NCI-H2029 (cell line): ENCODE measurements around the gene TYW5.
A peak's percentile ranks its signal among the peaks of the same experiment; 100 is the strongest.

Source experiments
- DNase-seq: peaks from one replicate; lab custom pipeline; 2025; lab: John Stamatoyannopoulos, UW

TYW5 gene, protein sequence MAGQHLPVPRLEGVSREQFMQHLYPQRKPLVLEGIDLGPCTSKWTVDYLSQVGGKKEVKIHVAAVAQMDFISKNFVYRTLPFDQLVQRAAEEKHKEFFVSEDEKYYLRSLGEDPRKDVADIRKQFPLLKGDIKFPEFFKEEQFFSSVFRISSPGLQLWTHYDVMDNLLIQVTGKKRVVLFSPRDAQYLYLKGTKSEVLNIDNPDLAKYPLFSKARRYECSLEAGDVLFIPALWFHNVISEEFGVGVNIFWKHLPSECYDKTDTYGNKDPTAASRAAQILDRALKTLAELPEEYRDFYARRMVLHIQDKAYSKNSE

DNA sequence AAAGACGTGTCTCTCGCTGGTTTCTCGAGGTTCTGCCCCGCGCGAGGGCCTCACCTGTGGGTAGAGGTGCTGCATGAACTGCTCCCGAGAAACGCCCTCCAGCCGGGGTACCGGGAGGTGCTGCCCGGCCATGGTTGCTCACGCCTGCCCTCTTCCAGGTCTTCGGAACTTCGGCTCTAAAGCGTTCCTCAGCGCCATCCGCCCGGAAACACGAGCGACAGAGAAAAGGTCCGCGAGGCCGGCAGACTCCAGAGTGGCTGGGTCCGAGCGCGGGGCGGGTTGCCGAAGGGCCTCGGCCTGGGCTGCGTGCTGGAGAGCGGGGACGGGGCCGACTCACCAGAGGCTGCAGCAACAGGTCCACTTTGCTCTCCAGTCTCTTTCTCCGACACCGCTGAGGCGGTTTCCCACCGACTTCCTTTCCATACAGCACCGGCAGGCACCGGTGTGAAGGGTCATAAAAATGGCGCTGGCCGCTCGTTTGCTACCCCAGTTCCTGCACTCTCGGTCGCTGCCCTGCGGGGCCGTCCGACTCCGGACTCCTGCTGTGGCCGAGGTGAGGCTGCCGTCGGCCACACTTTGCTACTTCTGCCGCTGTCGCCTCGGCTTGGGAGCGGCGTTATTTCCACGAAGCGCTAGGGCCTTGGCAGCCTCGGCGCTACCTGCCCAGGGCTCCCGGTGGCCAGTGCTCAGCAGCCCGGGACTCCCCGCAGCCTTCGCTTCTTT, at the start of gene TYW5, which contains the start of gene MAIP1:
Gene TYW5, minus strand, starts transcription at position 153 of the 723 bp plus-strand sequence. Its CDS starts 21 bp downstream, at position 132.
Gene MAIP1, plus strand, starts transcription at position 244 of the 723 bp plus-strand sequence. Its CDS starts 217 bp downstream, at position 461.
- DNase-seq = peak; percentile 80

DNA sequence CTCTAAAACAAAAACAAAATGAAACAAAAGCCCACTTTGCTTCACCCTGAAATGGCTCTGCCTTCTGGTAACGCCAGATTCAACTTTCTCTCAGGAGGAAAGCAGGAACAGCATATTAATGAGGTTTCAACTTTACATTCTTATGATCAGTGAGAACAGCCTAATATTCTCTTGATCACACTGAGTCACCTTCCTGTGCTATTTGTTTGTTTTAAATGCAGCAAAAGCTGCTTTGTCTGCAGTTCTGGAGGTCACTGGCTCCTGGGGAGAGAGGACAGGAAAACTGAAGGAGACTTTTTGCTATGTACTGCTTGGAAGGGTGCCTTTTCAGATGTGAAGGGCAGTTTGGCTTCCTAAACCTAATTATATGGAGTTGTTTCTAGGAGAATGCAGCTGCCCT, 48.2 kb upstream of the TYW5 start:
- DNase-seq = no peak

DNA sequence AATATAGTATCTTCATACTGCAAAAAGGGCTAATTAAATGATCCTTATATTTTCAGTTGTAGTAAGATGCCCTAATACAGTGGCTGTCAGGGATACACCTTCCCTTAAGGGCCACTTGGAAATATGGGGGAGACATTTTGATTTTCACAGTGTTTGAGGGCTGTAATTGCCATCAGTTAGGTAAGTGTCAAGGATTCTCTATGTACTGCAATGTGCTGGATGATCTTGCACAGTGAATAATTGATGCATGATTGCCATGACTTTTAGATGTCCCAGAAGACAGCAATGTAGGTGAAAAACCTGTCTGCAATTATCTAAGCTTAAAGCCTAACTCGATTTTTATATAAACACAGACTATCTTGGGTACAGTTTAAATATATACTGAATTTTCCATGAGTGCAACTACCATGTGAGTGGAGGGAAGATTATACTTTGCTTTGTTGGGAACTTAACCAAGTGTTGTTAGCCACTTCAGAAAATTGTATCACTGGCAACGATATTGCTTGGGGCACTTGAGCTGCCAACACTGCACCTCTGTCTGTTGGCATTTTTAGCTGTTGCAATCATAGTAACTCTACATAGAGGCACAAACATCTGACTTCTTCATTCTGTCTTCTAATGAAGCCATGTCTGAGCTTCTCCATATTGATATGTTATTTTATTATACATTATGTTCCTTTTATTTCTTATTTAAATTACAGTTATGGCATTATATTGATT, 45.3 kb upstream of the TYW5 start:
- no peak for DNase-seq

DNA sequence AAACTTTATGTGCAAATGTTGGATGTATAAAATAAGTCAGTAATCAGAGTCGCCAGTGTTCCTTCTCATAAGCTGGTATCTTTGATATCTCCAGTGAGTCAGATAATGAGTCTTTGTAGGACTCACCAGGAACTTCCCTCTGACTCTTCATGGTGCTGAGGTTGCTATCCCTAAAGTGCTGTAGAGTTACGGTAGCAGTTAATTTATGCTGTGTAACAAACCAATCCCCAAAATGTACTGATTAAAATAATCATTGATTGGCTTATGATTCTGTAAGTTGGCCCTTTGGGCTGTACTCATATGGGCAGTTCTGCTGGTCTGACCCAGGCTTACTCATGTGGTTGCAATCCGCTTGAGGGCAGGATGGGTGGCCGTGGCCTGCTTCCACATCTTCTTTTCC, 43.9 kb upstream of the TYW5 start:
- no peak for DNase-seq

DNA sequence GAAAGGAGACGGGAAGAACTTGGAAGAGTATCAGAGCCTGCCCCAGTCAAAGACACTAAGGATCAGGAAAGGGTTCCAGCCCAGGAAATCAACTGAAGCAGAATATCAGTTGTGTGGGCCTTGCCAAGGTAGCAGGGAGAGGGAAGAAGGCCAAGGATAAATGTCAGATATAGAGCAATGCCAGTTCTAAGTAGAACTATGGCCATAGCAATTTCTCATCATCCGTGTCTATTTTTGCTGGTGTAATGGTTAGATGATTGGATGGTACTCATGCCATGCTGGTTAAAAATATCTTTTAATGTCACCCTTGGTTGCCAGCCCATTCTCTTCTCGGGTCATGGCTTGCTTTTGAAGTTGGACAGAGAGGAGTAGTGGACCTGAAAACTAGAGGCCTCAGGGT, 42.0 kb upstream of the TYW5 start:
- no peak for DNase-seq

DNA sequence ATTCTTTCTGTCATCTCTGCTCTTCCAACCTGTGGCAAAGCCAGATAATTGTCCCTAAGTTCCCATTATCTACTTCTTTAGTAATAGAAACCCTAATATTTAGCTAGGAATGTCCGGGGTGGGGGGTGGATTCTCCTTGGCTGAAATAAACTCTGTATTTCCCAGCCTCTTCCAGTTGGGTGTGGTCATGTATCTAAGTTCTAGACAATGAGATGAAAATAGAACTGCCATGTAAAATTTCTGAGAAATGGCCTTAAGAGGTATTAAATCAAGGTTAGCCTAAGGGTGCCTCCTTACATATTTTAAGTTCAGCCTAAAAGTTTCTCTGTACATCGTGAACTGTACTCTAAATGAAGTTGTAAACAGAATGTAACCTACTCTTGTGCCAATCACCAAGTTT, 39.6 kb upstream of the TYW5 start:
- DNase-seq = no peak

DNA sequence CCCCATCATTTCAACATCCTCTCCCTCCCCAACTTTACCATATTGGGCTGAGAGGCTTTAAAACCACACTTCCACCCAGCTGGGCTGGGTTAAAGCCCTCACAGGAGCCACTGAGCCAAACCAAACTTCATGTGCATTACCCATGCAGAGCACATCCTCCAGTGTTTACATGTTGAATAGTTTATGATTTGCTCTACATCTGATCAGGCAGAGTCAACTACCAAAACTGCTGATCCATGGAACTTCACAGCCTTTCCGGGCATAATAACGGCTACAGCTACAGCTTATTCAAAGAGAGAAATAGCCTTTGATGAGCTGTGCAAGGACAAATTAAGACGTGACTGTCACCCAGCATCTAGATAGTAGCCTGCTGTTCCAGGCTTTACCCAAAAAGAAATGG, 39.1 kb upstream of the TYW5 start:
- no peak for DNase-seq

DNA sequence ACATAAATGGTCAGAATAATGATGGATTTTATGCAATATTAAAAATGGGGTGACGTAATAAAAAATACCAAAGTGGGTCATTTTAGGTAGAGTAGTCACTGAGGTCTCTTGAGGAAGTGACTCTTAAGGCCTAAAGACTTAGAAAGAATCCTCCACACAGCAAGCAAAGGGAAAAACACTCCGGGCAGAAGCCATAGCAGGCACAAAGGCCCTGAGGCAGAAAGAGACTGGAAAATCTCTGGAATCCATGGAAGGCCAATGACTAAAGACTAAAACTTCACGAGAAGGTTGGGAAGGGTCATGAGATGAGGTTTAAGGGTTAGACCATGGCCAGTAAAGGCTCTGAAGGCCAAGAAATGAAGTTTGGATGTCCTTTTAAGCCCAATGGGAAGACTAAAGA, 37.0 kb upstream of the TYW5 start:
- DNase-seq = no peak

DNA sequence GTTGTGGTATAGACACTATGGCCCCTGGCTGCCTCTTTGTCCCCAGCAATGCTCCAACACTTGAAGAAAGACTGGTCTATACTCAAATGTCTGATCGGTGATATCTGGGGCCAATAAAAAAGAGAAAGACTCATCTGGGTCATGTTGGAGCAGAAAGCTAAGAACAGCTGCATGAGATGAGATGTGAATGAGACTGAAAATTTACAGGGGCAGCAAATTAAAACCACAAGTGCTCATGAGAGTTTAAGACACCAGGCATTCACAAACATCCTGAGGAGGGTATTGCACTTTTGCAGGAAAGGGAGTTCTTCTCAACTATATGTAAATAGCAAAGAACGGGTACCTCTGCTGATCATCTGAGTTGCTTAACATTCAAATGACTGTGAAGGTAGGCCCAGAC, 36.4 kb upstream of the TYW5 start:
- no peak for DNase-seq

DNA sequence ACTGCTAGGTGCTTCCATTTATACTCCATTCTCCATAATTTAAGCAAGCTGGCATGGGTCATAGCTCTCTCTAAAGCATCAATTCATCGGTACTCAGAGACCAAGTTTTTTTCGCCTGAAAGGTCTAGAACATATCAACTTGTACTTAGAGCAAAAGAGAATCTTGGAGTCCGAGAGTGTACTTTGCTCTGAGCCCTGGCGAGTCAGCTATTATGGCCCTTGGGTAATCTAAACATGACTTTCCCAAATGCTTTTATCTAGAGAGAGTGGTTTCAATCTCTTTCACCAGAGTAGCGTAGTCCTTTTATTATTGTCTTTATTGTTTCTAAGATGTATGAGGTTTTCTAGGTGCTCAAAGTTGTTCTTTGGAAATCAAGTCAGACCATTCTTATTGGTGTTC, 34.5 kb upstream of the TYW5 start:
- DNase-seq = no peak

DNA sequence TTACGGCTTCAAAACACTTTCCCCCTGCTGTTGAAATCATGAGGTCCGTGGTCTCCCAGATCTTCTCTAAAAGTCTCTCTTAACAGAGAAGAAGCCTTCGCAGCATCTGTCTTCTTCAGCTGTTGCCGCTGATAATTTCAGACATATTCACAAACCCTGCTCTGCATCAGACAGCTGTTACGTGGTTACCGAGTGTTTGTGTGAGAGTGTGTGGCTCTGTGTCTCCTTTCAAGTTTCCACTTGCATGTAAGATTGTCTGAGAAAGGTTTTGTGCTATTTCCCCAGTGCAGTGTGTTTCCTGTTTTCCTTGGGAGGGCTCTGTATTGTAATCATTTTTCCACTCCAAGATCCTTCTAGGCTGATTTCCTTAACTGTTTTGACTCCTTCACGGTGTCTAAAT, 32.9 kb upstream of the TYW5 start:
- DNase-seq = no peak

DNA sequence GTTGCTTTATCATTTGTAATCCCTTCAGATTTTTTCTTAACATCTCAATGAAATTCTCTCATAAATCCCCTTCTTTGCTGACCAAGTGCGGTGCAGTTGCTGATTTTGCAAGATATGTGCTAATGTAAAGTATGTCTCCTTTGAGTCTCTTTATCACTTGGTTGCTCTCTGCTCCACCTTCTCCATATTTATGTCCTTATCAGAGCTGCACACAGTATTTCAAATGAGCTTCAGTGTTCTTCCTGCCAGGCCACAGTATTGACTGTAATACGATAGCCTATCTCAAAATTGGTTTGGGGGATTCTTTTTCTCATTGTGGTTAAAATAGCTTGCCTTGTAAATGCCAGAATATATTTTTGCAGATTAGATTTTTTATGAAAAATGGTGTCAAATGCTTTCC, 32.3 kb upstream of the TYW5 start:
- no peak for DNase-seq

DNA sequence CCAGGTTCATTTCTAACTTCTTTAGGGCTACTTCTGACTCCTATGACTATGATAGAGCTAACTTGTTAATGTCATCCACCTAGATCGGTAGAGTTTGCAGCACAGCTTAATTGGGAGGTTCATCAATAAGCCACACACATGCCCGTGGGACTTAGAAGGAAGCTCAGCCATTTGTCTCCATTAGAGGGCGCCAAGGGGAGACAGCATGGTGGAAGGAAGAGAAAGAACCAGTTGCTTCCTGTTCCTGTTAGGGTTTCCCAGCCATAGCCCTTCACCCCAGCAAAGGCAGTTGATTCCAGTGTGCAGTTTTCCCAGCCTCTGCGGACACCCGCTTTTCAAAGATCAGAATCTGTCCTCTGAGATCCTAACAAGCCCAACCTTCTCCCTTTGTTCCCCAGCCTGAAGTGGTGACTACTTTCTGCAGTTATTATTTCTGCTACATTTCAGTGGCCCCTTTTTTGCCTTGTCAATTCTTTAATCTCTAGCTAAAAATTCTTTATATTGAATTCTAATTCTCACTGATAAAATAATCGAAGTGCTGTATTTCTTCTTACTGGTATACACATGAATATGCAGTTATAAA, 30.4 kb upstream of the TYW5 start:
- DNase-seq = no peak

DNA sequence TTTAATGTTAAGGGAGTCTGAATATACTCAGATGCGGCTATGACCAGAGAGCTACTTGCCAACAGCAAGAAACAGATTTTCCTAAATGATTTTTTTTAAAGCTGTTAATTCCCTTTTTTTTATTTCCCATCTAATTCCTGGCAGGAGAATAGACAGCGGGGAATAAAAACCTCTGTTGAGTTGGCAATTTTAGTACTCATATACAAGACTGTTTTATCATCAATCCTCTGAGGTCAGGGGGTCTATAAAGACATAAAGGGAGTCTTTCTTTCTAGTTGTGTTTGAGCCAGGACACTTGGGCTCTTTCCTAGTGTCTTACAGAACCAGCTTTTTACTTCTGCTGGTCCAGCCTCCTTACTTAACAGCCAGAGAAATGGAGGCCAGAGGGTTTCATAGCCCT, 29.5 kb upstream of the TYW5 start:
- no peak for DNase-seq

DNA sequence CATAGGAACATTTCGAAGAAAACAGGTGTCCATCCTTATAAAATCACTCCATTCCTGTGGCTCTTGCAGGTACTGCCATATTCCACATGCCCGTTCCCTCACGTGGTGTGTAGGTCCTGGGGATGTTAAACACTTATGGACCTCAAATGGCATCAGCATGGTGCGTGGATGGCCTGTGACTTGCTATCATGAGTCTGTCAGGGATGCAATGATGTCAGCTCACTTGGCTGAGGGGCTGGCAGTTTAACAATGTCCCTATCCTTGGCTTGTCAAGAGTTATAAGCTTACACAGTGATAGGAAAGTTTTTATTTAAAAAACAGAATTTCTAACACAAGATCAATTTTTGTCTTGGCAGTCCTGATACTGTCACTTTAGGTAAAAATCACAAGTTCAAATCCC, 28.9 kb upstream of the TYW5 start:
- DNase-seq = no peak

DNA sequence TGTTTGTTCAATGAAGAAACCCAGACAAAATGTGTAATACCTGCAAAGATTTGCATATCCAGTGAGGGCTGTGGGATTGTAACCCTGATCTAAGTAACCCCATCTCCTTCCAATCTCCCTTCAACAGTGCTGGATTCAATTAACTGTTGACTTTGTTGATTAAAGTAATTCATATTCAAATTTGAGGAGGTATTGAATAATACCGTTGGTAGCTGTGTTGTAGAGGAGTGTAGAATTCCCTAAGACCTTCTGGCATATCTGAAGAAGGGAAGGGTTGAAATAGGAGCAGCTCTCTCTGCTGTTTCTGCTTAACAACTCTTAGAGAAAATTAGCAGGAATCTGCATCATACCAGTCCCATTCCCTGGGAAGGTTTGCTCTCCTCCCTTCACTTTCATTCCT, 28.2 kb upstream of the TYW5 start:
- DNase-seq = no peak

DNA sequence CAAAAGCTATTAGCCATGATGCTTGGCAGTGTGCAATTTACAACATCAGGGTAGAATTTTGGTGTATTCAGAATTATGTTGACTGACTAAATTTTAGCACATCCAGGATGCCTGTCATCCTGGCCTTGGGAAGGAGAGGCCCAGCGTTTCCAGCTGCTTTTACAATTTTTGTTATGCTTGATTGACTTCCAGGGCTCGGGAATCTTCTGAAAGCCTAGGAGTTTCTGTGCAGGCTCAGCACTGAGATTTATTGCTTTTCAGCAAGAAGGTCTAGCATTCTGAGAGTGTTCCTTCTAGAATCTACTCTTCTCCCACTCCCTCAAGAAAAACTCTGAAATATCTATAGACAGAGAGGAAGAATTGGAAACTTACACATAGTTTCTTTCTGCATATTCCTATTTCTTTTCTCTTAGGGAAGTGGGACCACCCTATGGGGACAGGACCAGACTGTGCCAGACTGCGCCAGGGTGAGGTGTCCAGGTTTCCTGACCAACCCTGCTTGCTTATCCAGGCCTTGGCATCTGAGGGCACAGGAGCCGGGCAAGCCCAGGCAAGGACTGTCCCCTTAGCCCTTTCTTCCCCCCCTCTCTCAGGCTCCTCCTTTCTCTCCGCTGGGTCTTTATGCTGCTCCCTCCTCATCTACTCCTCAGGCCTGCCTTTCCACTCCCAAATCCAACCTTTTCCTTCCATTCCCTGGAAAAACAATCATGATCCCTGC, 27.0 kb upstream of the TYW5 start:
- no peak for DNase-seq

DNA sequence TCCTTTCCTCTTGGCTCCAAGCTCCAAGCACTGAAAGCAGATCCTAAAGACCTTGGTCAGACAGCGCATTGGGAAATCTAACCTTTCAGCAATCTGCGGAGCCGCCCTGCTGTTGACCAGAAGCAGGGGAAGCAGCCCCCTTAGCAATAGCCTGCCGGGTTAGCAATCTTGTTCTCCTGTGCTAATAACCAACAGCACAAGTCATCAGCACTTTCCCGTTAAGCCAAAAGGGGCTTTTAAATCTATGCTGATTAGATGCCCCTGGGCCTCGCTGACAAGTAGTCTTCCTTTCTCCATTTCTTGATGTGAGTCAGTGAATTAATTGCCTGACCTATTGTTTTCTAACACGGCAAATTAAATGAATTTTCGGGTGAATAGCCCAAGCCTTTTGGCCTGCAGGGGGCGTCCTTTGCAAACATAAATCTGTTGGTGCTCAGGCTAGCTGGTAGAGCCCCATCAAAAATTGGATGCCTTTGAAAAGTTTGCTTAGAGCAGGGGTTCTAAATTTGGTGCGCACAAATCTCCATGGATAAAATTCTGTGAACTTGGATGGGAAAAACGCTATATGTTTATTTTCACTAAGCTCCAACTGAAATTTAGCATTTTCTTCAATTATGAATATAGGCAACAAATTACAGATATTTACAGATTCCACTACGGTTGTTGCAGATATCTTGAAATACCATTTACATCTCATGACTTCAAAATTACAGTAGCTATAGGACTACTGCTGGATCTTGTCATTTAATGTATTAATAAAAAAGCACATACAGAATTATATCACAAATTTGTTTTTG, 24.7 kb upstream of the TYW5 start:
- peak; percentile 15 for DNase-seq

DNA sequence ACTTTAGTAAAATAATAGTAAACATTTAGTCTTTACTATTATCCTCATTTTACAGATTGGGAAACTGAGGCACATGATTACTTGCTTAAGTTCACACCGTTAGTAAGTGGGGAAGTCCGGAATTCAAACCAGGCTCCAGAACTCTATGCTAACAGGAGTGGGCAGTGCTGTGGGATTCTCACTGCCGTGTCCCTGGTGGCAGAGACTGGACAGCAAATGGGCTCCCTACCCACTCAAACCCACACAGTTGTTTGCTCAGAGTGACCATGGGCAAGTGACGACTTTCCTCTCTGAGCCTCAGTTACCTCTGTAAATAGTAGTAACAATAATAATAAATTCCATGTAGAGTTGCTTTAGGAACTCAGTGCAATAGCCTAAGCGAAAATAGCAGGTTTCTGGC, 24.1 kb upstream of the TYW5 start:
- no peak for DNase-seq

DNA sequence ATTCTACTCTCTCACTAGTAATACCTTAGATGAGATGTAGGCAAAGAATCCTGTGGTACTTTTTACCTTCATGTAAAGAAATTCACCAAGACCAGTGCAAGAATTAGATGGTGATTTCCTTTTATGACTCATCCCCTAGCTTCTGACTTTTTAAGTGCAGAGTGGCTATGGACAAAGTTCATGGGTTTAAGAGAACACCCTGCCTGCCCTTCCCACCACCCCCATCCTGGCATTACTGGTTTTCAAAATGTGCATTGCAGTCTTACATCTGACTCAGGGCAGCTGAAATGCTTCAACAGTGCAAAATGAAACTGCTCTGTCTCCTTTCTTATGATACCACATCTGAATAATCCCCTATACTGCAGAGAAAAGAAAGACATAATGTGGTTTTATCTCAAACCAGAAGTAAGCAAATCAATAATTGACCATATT, 22.7 kb upstream of the TYW5 start:
- no peak for DNase-seq

DNA sequence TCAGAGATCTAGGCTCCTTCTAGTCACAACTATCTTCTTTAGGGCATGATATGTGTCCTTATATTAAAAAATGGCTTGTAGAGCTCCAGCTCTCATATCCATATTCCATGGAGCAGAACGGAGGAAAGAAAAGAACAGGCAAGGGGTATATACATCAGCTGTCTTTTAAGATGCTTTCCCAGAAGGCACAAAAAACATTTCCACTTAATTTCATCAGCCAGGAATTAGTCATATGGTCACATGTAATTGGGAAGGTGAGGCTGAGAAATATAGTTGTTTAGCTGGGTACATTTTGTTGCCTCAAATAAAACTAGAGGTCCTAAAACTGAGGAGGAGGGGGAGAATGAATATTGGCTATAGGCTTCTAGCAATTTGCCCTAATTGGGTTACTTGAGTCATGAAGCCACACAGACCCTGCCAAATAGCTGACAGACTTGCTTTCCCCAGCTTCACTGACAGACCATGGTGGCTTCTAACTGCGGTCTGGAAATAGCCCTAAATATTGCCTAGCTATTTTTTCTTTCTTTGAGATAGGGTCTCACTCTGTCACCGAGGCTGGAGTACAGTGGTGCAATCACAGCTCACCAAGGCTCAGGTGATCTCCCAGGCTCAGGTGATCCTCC, 20.1 kb upstream of the TYW5 start:
- DNase-seq = no peak
